ENCODE results near the gene ZFP36L1.

DNA sequence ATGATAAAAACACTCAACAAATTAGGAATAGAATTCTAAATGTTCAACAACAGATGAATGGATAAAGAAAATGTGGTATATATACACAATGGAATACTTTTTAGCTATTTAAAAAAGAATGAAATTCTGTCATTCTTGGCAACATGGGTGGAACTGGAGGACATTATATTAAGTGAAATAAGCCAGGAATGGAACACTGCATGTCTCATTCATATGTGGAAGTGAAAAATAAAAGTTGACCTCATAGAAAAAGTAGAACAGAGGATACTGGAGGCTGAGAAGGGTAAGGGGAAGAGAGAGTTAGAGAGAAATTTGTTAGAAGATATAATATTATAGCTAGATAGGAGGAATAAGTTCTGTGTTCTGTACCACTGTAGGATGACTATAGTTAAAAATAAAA lies 35.8 kb upstream of the ZFP36L1 start:
- no peak for TF ChIP-seq CTCF (IDR thresholded peaks at IDR 0.05)
- TF ChIP-seq POLR2A (IDR thresholded peaks at IDR 0.05) = no peak
- no peak for TF ChIP-seq EP300 (IDR thresholded peaks at IDR 0.05)
